Activated CD4-positive, alpha-beta memory T cell treated with anti-CD3 and anti-CD28 coated beads, Interleukin-2, amount 10 ng/mL, durations not matched to agents 7 days and 5 days (primary cell): Measurements from ENCODE around the gene ZNF793. TPM values are rescaled to one million over a fixed set of nuclear protein-coding genes. Genes with fewer than 3 reads are reported as not detected.

Source experiments
- CTCF ChIA-PET: fragments of 350-600 bp; sonication (Branson Sonifier 250); formaldehyde crosslinking; loops from one replicate; lab custom pipeline; 2021; ENCODE audit warnings: antibody characterized with exemption, inconsistent platforms; lab: Charles Lee
- POLR2A ChIA-PET: fragments of 350-600 bp; sonication (Branson Sonifier 250); formaldehyde crosslinking; loops from one replicate; lab custom pipeline; 2021; ENCODE audit warnings: antibody characterized with exemption; lab: Charles Lee
- DNase-seq: peaks from one replicate; pipeline ENCODE4 v3.0.0-alpha.2; 2020
- H3K27ac Mint-ChIP-seq: one replicate; pipeline ENCODE4 v1.8.0; 2021; ENCODE audit warnings: mild to moderate bottlenecking, mixed read lengths
- H3K27me3 Mint-ChIP-seq: one replicate; pipeline ENCODE4 v1.8.0; 2021; ENCODE audit warnings: mixed read lengths
- H3K36me3 Mint-ChIP-seq: one replicate; pipeline ENCODE4 v1.8.0; 2021; ENCODE audit warnings: low read depth, mixed read lengths
- H3K4me1 Mint-ChIP-seq: one replicate; pipeline ENCODE4 v1.8.0; 2021; ENCODE audit warnings: mixed read lengths
- H3K4me3 Mint-ChIP-seq: one replicate; pipeline ENCODE4 v1.8.0; 2021; ENCODE audit warnings: mild to moderate bottlenecking, mixed read lengths
- H3K9me3 Mint-ChIP-seq: one replicate; pipeline ENCODE4 v1.8.0; 2021; ENCODE audit warnings: mixed read lengths
- total RNA-seq, 2 experiments: library from RNA; stranded (reverse); gene quantifications; one replicate each; pipeline ENCODE4 v1.2.3, GENCODE V29; 2021

ZNF793 gene
- total RNA-seq: 1 to 10 TPM; 2.1 to 2.3 TPM

GRCh38 chr19:37506387-37507166 lies at the start of gene ZNF793:
TSS of gene ZNF793 (plus strand) at chr19:37506939. CDS start at chr19:37523440, 16,501 bp downstream.
- H3K27me3 Mint-ChIP-seq: no peaks in the 10 kb centered on the region
- H3K27ac Mint-ChIP-seq: no peak within 1 kb of the TSS
- peaks cover 31% of the 10 kb centered on the region for H3K36me3 Mint-ChIP-seq
- H3K4me1 Mint-ChIP-seq: no peaks in the 10 kb centered on the region
- POLR2A ChIA-PET: interaction anchor here (0.7 to 1.9 kb wide), 12 partner anchors 38 to 1292 kb away, joined by 3 to 21 read pairs (median 3); partner anchors contain the start of genes ZNF146, ZNF527, ZNF540 and ZNF565
- CTCF ChIA-PET: interaction anchor here (1.0 kb wide), 1 partner anchor 37 kb away, joined by 3 read pairs; the partner anchor contains the start of gene ZNF570
- H3K4me3 Mint-ChIP-seq: no peak within 1 kb of the TSS
- peak; percentile 73 for DNase-seq
- peaks cover 30% of the 10 kb centered on the region for H3K9me3 Mint-ChIP-seq

- ChIA-PET POLR2A (interaction anchor here (1.0 to 3.0 kb wide), 9 partner anchors 9 to 616 kb away, joined by 3 to 21 read pairs (median 5); partner anchors contain the start of genes ZFP30, ZNF345, ZNF527 and ZNF573), CTCF (interaction anchor here (2.4 kb wide), 1 partner anchor 96 kb away, joined by 9 read pairs; the partner anchor contains the start of gene ZNF527)
- Mint-ChIP-seq H3K27me3 (no peaks in the 10 kb centered on the region), H3K36me3 (peaks cover 43% of the 10 kb centered on the region), H3K9me3 (peaks cover 19% of the 10 kb centered on the region), H3K4me1 (peaks cover 41% of the 10 kb centered on the region), H3K4me3 (peak overlapping the region; percentile 97), H3K27ac (peak overlapping the region; percentile 95)
- no peak for DNase-seq
Measured at GRCh38 chr19:37466277-37466797, 40.4 kb upstream of the ZNF793 start.

- DNase-seq: peak; percentile 91
- H3K27me3 Mint-ChIP-seq: no peaks in the 10 kb centered on the region
- ChIA-PET POLR2A (interaction anchor here (0.6 to 3.0 kb wide), 15 partner anchors 8 to 937 kb away, joined by 3 to 21 read pairs (median 4); partner anchors contain the start of genes ZFP30, ZNF345, ZNF420 and ZNF527), CTCF (interaction anchor here (1.1 to 2.4 kb wide), 2 partner anchors 96 to 389 kb away, joined by 4 to 9 read pairs; partner anchors contain the start of genes ZNF420 and ZNF527)
- peaks cover 43% of the 10 kb centered on the region for H3K36me3 Mint-ChIP-seq
- peak within 1 kb of the TSS; percentile 97 for H3K4me3 Mint-ChIP-seq
- peaks cover 19% of the 10 kb centered on the region for H3K9me3 Mint-ChIP-seq
- H3K27ac Mint-ChIP-seq: peak within 1 kb of the TSS; percentile 95
- H3K4me1 Mint-ChIP-seq: peaks cover 41% of the 10 kb centered on the region
Measured at GRCh38 chr19:37466798-37467607, 39.7 kb upstream of the ZNF793 start, which contains the start of gene ZNF569. TSS of gene ZNF569 (minus strand) at chr19:37467444. CDS start at chr19:37444921, 22,523 bp downstream.

- H3K27ac Mint-ChIP-seq: peak overlapping the region; percentile 95
- POLR2A ChIA-PET: interaction anchor here (0.6 to 3.0 kb wide), 12 partner anchors 8 to 938 kb away, joined by 3 to 21 read pairs (median 6); partner anchors contain the start of genes ZNF345, ZNF420, ZNF527 and ZNF529
- no peak for DNase-seq
- peaks cover 41% of the 10 kb centered on the region for H3K4me1 Mint-ChIP-seq
- CTCF ChIA-PET: interaction anchor here (1.1 to 2.4 kb wide), 2 partner anchors 97 to 389 kb away, joined by 4 to 9 read pairs; partner anchors contain the start of genes ZNF420 and ZNF527
- H3K4me3 Mint-ChIP-seq: peak overlapping the region; percentile 97
- H3K9me3 Mint-ChIP-seq: peaks cover 19% of the 10 kb centered on the region
- no peaks in the 10 kb centered on the region for H3K27me3 Mint-ChIP-seq
- H3K36me3 Mint-ChIP-seq: peaks cover 43% of the 10 kb centered on the region
Measured at GRCh38 chr19:37467608-37468090, 39.1 kb upstream of the ZNF793 start.

DNA sequence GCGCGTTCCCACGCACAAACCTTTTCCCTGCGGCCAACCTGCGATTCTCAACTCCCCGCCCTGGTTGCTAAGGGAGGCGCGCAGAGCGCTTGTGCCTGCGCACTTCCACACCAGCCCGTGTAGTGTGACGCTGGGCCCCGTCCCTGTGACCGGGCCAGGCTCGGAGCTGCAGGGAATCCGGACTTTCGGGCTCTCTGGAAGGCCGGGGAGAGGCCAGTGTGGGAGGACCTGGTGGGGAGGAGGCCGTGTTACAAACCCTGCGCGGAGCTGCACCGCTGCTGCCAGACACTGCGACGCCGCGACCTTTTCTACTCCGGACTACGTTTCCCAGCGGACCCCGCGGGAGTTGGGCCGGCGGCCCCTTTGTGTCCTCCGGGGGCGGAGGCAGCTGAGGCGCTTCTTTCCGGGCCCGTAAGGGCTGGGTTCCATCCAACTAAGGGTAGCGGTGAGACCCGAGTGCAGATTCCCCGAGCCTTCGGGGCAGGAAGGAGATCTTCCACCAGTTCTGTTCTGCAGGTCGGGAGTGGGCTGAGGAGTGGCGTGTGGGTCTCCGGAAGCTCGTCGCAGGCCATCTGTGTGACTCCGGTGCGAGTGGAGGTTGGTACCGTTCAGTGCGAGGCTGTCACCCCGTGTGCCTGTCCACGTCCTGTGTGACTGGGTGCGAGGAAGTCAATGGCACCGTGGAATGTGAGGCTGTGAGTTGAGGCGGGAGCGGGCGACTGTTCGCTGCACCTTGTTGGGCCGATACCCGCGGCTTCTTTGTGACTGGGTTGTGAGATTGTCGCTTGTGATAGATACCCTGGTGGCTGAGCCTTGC lies 37.6 kb upstream of the ZNF793 start, which contains the start of gene ZNF570:
Gene ZNF570, plus strand, starts transcription at position 396 of the 817 bp plus-strand sequence. CDS start 999 bp downstream, outside the sequence.
- peaks cover 41% of the 10 kb centered on the region for H3K36me3 Mint-ChIP-seq
- POLR2A ChIA-PET: interaction anchor here (0.7 to 1.6 kb wide), 11 partner anchors 12 to 1254 kb away, joined by 3 to 13 read pairs (median 5); partner anchors contain the start of genes ZFP30, ZNF146, ZNF260 and ZNF345

DNA sequence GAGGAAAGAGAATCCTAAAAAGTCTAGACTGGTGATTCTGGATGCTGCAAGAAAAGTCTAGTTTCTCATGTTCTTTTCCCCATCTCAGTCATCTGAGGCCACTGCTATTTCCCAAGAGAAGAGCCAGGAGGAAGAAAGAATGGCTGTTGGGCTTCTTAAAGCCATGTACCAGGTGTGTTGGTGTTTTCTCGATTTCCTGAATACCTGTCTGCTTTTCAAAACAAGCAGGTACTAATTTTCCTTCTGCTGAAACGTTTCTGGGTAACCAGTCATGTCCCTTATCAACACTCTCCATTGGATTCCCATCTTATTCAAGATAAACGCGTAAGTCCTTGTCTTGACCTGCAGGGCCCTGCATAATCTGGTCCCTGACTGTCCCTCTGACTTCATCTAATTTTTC lies 36.5 kb upstream of the ZNF793 start:
- peaks cover 33% of the 10 kb centered on the region for H3K36me3 Mint-ChIP-seq
- POLR2A ChIA-PET: no interaction called here
- CTCF ChIA-PET: no interaction called here
- H3K27ac Mint-ChIP-seq: peak overlapping the region; percentile 90
- H3K4me1 Mint-ChIP-seq: peaks cover 38% of the 10 kb centered on the region
- no peak for DNase-seq
- H3K27me3 Mint-ChIP-seq: no peaks in the 10 kb centered on the region
- peaks cover 12% of the 10 kb centered on the region for H3K9me3 Mint-ChIP-seq
- peak overlapping the region; percentile 93 for H3K4me3 Mint-ChIP-seq

More for the DNA sequence above, 37.6 kb upstream of the ZNF793 start, which contains the start of gene ZNF570:
- peak within 1 kb of the TSS; percentile 97 for H3K4me3 Mint-ChIP-seq
- H3K4me1 Mint-ChIP-seq: peaks cover 41% of the 10 kb centered on the region
- peak within 1 kb of the TSS; percentile 90 for H3K27ac Mint-ChIP-seq
- peak; percentile 89 for DNase-seq
- no peaks in the 10 kb centered on the region for H3K27me3 Mint-ChIP-seq
- H3K9me3 Mint-ChIP-seq: peaks cover 19% of the 10 kb centered on the region
- CTCF ChIA-PET: interaction anchor here (1.0 kb wide), 1 partner anchor 37 kb away, joined by 3 read pairs; the partner anchor contains the start of gene ZNF793

DNA sequence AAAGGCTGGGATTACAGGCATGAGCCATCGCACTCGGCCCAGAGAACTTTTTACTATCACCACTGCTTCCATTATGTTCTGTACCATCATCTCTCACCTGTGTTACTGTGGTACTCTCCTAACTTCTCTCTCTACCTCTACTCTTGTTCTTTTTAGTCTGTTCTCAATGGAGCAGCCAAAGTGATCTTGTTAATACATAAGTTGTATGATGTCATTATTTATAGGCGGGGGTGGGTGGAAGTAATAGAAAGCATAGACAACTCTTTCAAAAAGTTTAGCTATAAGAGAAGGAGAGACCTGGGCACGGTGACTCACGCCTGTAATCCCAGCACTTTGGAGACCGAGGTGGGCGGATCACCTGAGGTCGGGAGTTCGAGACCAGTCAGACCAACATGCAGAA lies 34.6 kb upstream of the ZNF793 start:
- Mint-ChIP-seq H3K9me3 (peaks cover 24% of the 10 kb centered on the region), H3K4me1 (peaks cover 27% of the 10 kb centered on the region), H3K4me3 (no peak overlapping the region), H3K27ac (no peak overlapping the region), H3K27me3 (no peaks in the 10 kb centered on the region), H3K36me3 (peaks cover 46% of the 10 kb centered on the region)
- CTCF ChIA-PET: no interaction called here
- POLR2A ChIA-PET: no interaction called here
- DNase-seq: no peak

DNA sequence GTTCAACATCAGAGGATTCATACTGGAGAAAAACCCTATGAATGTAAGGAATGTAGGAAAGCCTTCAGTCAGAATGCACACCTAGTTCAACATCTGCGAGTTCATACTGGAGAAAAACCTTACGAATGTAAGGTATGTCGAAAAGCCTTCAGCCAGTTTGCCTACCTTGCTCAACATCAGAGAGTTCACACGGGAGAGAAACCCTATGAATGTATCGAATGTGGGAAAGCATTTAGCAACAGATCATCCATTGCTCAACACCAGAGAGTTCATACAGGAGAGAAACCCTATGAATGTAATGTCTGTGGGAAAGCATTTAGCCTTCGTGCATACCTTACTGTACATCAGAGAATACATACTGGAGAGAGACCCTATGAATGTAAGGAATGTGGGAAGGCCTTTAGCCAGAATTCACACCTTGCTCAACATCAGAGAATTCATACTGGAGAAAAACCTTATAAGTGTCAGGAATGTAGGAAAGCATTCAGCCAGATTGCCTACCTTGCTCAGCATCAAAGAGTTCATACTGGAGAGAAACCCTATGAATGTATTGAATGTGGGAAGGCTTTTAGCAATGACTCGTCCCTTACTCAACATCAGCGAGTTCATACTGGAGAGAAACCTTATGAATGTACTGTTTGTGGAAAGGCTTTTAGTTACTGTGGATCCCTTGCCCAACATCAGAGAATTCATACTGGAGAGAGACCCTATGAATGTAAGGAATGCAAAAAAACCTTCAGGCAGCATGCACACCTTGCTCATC lies 22.2 kb upstream of the ZNF793 start:
- ChIA-PET CTCF (no interaction called here), POLR2A (no interaction called here)
- Mint-ChIP-seq H3K36me3 (peaks cover 52% of the 10 kb centered on the region), H3K9me3 (peaks cover 64% of the 10 kb centered on the region), H3K4me1 (no peaks in the 10 kb centered on the region), H3K27ac (no peak overlapping the region), H3K27me3 (no peaks in the 10 kb centered on the region), H3K4me3 (no peak overlapping the region)
- DNase-seq: no peak

- Mint-ChIP-seq H3K36me3 (peaks cover 3% of the 10 kb centered on the region), H3K27me3 (no peaks in the 10 kb centered on the region), H3K27ac (no peak overlapping the region), H3K4me3 (no peak overlapping the region), H3K4me1 (no peaks in the 10 kb centered on the region), H3K9me3 (peaks cover 45% of the 10 kb centered on the region)
- POLR2A ChIA-PET: no interaction called here
- DNase-seq: no peak
- CTCF ChIA-PET: no interaction called here
Measured at GRCh38 chr19:37492213-37492612, 14.5 kb upstream of the ZNF793 start.

- Mint-ChIP-seq H3K27me3 (no peaks in the 10 kb centered on the region), H3K9me3 (peaks cover 31% of the 10 kb centered on the region), H3K4me3 (no peak overlapping the region), H3K36me3 (peaks cover 28% of the 10 kb centered on the region), H3K4me1 (no peaks in the 10 kb centered on the region), H3K27ac (no peak overlapping the region)
- CTCF ChIA-PET: interaction anchor here (0.9 to 1.0 kb wide), 2 partner anchors 16 to 37 kb away, joined by 3 read pairs; partner anchors contain the start of gene ZNF570
- POLR2A ChIA-PET: interaction anchor here (0.7 to 1.9 kb wide), 11 partner anchors 37 to 1291 kb away, joined by 3 to 21 read pairs (median 3); partner anchors contain the start of genes ZNF146, ZNF527, ZNF540 and ZNF565
- DNase-seq: no peak
Measured at GRCh38 chr19:37505958-37506386, 767 bp upstream of the ZNF793 start.
